NB4 (cell line): ENCODE data around the gene GYS2.

Experiments used
- POLR2A ChIP-seq: IDR thresholded peaks from 2 replicates; pipeline ENCODE4 v1.6.1; 2011; ENCODE audit warnings: mild to moderate bottlenecking; ENCODE audit not compliant: insufficient read length; ENCODE audit errors: extremely low read depth
- TF ChIP-seq, protein P1 (sequence below): IDR thresholded peaks from one replicate; pipeline ENCODE4 v1.5.1; 2012; ENCODE audit warnings: low read depth, low read length

DNA sequence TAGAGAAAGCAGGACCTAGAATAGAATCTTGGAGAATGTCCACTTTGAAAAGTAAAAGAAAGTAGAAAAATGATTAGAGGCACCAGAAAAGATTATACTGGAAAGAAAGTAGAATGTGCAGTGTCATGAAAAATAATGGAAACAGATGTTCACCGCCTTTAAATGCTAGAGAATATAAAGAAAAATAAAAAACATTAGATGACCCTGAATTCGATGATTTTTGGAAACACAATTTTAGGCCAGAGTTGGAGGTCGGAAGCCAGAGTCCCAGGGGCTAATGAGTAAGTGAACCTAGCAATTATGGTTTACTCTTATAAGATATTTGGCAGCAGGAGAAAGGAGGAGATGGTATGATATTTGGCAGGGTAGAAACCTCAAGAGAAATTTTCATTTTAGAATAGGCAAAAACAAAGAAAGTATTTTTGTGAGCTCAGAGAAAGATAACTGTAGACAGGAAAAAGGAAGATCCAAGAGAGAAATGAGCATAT, 37.7 kb downstream of the GYS2 start:
- TF ChIP-seq, protein P1, sequence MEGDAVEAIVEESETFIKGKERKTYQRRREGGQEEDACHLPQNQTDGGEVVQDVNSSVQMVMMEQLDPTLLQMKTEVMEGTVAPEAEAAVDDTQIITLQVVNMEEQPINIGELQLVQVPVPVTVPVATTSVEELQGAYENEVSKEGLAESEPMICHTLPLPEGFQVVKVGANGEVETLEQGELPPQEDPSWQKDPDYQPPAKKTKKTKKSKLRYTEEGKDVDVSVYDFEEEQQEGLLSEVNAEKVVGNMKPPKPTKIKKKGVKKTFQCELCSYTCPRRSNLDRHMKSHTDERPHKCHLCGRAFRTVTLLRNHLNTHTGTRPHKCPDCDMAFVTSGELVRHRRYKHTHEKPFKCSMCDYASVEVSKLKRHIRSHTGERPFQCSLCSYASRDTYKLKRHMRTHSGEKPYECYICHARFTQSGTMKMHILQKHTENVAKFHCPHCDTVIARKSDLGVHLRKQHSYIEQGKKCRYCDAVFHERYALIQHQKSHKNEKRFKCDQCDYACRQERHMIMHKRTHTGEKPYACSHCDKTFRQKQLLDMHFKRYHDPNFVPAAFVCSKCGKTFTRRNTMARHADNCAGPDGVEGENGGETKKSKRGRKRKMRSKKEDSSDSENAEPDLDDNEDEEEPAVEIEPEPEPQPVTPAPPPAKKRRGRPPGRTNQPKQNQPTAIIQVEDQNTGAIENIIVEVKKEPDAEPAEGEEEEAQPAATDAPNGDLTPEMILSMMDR, result no peak
- TF ChIP-seq POLR2A, result no peak
